ENCODE data around the gene GLOD4.

- TF ChIP-seq, protein P1, sequence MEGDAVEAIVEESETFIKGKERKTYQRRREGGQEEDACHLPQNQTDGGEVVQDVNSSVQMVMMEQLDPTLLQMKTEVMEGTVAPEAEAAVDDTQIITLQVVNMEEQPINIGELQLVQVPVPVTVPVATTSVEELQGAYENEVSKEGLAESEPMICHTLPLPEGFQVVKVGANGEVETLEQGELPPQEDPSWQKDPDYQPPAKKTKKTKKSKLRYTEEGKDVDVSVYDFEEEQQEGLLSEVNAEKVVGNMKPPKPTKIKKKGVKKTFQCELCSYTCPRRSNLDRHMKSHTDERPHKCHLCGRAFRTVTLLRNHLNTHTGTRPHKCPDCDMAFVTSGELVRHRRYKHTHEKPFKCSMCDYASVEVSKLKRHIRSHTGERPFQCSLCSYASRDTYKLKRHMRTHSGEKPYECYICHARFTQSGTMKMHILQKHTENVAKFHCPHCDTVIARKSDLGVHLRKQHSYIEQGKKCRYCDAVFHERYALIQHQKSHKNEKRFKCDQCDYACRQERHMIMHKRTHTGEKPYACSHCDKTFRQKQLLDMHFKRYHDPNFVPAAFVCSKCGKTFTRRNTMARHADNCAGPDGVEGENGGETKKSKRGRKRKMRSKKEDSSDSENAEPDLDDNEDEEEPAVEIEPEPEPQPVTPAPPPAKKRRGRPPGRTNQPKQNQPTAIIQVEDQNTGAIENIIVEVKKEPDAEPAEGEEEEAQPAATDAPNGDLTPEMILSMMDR (IDR thresholded peaks at IDR 0.05): no peak
- TF ChIP-seq POLR2A (IDR thresholded peaks at IDR 0.05) (no peak), EP300 (IDR thresholded peaks at IDR 0.05) (no peak)
Measured at GRCh38 chr17:774313-774584, 7.8 kb downstream of the GLOD4 start.

All from tibial nerve (tissue), 4 donors.